ENCODE results near the gene CSGALNACT2. TPM values are rescaled to one million over a fixed set of nuclear protein-coding genes. Genes with fewer than 3 reads are reported as not detected.

CSGALNACT2 gene
- polyA plus RNA-seq, 3 donors: 4.4 to 19.3 (median 12.2) TPM

DNA sequence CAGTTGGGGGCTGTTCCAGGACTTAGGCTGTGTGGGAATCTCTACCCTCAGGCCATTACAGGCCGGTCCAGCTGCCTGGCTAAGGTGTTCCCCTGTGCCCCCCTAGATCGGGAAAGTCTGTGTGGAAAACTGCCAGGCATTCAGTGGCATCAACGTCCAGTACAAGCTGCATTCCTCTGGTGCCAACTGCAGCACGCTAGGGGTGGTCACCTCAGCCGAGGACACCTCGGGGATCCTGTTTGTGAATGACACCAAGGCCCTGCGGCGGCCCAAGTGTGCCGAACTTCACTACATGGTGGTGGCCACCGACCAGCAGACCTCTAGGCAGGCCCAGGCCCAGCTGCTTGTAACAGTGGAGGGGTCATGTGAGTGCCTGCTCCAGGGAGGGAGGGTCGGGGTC, 27.1 kb upstream of the CSGALNACT2 start:
- 87 to 94% (median 88%) methylated on average over 11 of the region's 11 CpGs for WGBS, 3 donors
- H3K27ac ChIP-seq (ENCODE audit: low read depth, low read length): no peak overlapping the region

DNA sequence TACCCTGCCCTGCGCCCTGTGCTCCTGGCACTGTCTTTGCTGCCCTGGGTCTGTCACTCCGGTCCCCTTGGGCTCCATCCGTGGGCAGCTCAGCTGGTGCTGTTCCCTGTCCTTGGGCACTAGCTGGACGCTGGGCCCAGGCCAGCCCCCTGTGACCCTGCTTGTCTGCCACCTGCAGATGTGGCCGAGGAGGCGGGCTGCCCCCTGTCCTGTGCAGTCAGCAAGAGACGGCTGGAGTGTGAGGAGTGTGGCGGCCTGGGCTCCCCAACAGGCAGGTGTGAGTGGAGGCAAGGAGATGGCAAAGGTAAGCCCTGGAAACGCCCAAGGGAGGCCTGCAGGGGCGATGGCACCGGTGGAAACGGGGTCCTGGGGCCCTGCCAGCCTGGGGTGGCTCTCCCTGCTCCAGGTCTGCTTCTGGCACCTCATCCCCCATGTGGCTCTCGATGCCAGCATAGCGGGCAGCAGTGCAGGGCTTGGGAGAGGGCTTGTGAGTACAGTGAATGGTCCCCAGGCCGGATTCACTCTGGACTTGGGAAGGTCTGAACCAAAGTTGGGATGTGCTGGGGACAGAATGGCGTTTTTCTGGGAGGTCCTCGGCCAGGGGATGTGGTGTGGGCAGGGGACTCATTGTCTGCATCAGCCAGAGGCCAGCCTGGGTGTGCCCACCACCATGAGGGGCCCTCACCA, 26.2 kb upstream of the CSGALNACT2 start:
- 81 to 92% (median 92%) methylated on average over 17 of the region's 17 CpGs for WGBS, 3 donors
- H3K27ac ChIP-seq (ENCODE audit: low read depth, low read length): no peak overlapping the region

DNA sequence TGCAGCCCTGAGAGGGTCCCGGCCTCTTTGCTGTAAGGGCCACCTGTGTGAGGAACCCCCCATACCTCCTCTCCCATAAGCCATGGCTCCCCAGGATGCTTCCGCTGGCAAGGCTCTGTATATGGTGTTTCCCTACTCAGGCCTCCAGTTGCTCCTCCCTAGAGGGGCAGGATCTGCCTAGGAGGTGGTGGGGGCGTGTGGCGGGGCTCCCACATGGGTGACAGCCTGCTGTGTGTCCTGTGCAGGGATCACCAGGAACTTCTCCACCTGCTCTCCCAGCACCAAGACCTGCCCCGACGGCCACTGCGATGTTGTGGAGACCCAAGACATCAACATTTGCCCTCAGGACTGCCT, 25.7 kb upstream of the CSGALNACT2 start:
- no peak overlapping the region for H3K27ac ChIP-seq (ENCODE audit: low read depth, low read length)
- 90 to 96% (median 96%) methylated on average over 7 of the region's 7 CpGs for WGBS, 3 donors

DNA sequence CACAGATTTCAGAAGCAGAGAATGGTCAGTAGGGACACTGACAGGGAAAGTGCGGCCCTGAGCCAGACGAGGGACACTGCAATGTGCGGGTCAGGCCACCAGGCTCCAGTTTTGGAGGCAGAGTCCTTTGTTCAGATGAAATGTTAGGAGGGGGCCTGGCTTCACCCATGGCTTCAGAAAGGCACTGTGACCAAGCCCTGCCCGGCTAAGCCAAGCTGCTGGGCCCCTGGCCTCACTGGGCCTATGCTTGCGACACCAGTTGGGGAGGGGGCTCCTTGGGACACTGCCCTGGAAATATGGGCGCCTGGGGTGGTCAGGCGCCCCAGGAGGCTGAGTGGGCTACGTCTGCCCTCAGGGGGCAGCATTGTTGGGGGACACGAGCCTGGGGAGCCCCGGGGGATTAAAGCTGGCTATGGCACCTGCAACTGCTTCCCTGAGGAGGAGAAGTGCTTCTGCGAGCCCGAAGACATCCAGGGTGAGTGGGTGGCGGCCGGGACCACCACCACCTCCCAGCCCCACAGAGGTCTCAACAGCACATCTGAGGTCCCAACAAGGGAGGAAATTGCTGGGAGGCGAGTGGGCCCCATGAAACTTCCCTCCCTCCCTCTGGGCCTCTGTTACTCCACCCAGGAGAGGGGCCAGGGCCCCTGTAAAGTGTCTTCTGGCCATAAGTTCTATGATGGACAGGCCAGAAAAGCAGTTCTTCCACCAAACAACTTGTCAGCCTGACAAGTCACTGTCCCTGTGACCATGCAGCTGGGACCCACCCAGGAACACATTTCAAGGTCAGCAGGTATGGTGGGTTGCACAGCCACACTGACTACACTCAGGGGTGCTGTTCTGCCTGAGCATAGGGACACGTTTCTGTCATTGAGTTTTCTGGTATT, 24.8 kb upstream of the CSGALNACT2 start:
- H3K27ac ChIP-seq (ENCODE audit: low read depth, low read length): no peak overlapping the region
- WGBS, 3 donors: 82 to 86% (median 84%) methylated on average over 16 of the region's 16 CpGs

DNA sequence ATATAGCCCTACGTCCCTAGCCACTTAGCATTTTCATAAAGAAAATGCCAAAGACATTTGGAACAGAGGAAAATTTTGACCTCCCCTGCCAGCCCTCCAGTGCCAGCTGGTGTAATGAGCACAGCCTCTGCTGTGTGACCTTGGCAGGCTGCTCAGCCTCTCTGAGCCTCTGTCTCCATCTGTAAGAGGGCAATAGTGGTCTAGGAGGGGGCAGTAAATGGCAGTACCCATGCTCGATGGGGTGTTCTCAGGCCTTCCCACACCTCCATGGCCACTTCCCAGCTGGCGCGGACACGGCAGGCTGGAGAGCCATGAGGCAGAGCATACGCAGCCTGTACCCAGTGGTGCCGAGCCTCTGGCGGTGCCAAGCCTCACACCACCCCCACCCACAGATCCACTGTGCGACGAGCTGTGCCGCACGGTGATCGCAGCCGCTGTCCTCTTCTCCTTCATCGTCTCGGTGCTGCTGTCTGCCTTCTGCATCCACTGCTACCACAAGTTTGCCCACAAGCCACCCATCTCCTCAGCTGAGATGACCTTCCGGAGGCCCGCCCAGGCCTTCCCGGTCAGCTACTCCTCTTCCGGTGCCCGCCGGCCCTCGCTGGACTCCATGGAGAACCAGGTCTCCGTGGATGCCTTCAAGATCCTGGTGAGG, 24.0 kb upstream of the CSGALNACT2 start:
- 91 to 93% (median 91%) methylated on average over 24 of the region's 24 CpGs for WGBS, 3 donors
- H3K27ac ChIP-seq (ENCODE audit: low read depth, low read length): no peak overlapping the region

DNA sequence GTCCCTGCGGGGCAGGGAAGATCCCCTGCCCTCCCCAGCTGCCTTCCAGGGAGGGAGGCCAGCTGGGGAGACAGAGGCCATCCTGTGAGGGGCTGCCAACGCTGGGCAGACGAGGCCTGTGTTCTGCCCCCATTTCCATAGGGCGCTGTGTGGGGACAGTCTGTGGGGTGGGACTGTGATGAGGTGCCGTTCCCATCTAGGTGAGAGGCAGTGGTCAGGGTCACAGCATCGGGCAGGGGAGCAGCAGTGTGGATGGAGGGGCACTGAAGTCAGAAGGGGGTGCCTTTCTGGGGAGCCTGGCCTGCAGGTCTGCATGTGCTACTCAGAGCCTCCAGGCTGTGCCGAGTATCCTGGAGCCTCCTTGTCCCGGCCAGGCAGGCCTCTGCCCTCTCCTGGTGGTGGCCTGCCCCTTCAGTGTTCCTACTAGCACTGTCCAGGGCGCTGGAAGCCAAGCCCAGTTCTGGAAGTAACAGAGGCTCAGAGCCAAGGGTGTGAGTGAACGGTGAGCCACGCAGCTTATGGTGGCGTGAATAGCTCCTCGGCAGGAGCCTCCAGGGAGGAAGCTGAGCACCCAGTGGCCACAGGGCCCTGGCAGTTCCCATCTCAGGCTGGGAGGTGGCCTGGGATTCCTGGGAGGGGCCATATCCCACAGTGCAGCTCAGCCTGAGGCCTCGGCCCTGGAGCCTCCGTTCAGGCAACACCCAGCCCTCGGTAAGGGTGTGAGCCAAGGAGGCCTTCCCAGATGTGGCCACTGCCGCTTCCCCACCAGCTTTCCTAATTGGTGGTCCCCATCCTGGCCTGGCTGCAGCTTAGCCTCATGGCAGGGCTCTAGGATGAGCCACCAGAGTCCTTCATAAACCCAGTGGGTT, 23.3 kb upstream of the CSGALNACT2 start:
- 78 to 83% (median 79%) methylated on average over 17 of the region's 17 CpGs for WGBS, 3 donors
- no peak overlapping the region for H3K27ac ChIP-seq (ENCODE audit: low read depth, low read length)

DNA sequence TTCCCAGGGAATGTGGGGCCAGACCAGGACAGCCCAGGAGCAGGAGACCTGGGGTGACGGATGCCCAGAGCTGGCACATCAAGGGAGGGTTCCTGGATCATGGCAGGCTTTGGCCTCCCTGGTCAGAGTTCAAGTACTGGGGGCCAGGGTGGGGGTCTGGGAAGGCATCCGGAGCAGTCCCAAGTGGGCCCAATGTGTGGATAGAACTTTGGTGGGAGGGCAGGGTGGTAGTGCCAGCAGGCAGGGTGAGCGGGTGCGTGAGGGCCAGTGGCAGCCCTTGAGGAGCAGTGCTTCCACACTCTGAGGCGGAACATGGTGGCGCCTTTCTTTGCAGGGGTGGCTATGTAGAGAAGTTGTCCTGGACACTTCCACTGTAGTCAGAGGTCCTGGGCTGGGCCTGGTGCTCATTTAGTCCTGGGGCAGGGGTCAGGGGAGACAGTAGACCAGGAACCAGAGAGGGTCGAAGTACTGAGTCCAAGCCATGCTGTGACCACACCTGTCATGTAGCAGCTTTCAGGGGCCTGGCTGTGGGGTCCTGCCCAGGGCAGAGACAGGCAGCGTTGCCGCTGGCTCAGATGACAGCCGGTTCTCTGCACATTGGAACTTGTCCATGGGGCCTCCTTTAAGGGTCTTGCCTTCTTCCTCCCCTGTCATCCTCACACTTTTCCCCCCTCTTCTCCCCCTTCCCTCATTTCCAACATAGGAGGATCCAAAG, 22.2 kb upstream of the CSGALNACT2 start:
- WGBS, 3 donors: 85 to 94% (median 90%) methylated on average over 10 of the region's 10 CpGs

DNA sequence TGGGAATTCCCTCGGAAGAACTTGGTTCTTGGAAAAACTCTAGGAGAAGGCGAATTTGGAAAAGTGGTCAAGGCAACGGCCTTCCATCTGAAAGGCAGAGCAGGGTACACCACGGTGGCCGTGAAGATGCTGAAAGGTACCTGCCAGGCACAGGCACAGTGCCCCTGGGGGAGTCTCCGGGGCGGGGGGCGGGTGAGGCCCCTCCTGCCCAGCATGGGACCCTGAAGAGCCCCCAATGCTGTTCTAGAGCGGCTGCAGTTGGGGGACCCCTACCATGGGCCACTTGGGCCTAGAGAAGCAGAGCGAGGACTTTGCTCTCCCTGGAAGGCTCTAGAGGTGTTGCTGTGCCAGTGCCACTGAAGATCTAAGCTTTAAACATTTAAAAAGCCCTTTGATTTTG, 21.6 kb upstream of the CSGALNACT2 start:
- no peak overlapping the region for H3K27ac ChIP-seq (ENCODE audit: low read depth, low read length)
- WGBS, 3 donors: 79 to 90% (median 90%) methylated on average over 10 of the region's 10 CpGs

More for the DNA sequence above, 22.2 kb upstream of the CSGALNACT2 start:
- H3K27ac ChIP-seq (ENCODE audit: low read depth, low read length): no peak overlapping the region

DNA sequence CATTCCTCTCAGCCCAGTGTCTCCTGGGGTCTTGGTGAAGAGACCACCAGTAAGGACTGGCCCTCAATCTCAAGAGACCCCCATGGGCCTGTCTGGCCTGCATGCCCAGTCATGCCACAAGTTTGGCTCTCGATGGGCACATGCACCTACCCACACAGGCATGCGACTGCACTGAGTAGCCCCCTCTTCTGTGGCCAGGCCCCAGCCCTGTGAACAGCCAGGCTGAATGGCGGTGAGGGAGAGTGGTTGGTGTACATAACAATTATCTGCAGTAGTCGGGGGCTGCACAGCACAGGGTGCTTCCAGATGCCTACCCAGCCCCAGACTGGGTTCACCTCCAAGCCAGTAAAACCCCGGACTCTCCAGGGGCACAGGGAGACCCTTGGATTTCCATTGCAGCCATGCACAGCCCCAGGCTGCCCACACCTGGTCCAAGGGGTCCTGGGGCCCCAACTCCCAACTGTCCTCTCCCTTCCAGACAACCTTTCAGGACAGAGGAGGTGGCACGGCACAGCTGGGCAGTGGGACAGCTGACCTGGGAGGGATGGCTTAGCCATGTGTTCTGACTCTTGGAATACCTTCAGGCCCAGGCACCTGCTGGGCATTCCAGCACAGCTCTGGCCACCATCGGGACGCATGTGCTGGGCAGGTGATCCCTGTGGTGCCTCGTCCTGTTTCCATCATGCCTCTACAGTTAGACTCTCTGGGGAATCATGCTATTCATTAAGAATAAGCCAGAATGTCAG, 21.0 kb upstream of the CSGALNACT2 start:
- H3K27ac ChIP-seq (ENCODE audit: low read depth, low read length): no peak overlapping the region
- WGBS, 3 donors: 74 to 88% (median 75%) methylated on average over 9 of the region's 9 CpGs

DNA sequence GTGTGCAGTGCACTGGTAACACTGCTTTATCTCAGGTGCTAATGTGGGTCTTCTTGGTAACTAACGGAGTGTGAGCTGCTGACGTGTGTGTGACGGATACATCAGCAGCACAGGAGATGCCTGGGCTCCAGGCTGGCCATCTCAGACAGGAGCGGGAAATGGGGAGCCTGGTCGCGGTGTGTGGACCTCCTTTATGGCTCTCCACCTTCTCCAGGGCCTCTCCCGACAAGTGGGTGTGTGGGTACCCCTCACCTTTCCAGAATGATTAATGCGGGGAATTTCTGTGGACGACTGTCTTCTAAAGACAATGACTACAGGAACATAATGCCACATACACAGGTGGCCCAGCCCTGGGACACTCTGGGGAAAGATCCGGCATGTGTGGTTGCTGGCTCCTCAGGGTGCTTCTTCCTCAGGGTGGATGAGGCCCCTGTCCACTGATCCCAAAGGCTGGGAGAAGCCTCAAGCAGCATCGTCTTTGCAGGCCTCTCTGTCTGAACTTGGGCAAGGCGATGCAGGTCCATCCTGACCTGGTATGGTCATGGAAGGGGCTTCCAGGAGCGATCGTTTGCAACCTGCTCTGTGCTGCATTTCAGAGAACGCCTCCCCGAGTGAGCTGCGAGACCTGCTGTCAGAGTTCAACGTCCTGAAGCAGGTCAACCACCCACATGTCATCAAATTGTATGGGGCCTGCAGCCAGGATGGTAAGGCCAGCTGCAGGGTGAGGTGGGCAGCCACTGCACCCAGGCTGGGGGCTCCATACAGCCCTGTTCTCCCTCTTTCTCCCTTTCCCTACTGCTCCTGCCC, 20.3 kb upstream of the CSGALNACT2 start:
- WGBS, 3 donors: 81 to 90% (median 89%) methylated on average over 18 of the region's 18 CpGs
- no peak overlapping the region for H3K27ac ChIP-seq (ENCODE audit: low read depth, low read length)

DNA sequence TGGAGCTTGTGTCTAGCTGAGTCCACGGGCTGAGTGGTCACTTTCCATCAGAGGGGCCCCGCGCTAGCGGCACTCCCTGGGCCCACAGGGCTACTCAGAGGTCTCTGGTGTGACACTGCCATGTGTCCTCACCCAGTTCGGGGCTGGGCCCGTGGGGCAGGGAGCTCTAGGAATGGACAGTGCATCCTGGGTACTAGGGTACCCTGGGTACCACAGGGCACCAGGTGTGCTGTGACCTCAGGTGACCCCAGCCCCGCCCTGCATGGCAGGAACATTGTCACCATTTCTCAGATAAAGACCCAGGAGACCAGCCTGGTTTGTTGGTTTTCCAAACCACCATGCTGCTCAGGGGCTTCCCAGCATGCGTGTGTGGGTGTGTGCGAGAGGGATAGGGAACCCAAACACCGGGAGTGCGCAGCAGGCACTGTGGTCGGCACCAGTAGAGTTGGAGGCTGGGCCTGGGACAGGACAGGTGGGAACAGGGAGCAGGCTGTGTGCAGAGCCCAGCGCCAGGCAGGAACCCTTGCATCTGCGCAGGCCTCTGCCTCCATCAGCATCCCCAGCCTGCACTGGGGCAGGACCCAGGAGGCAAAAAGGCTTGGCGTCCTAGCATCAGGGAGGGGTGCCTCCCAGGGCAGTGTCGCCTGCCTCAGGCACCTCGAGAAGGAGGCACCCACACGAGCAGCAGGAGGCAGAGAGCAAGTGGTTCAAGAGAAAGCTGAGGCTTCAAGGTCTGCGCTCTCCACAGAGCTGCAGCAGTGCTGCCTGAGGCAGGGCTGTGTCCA, 19.4 kb upstream of the CSGALNACT2 start:
- 81 to 87% (median 83%) methylated on average over 19 of the region's 19 CpGs for WGBS, 3 donors
- no peak overlapping the region for H3K27ac ChIP-seq (ENCODE audit: low read depth, low read length)

DNA sequence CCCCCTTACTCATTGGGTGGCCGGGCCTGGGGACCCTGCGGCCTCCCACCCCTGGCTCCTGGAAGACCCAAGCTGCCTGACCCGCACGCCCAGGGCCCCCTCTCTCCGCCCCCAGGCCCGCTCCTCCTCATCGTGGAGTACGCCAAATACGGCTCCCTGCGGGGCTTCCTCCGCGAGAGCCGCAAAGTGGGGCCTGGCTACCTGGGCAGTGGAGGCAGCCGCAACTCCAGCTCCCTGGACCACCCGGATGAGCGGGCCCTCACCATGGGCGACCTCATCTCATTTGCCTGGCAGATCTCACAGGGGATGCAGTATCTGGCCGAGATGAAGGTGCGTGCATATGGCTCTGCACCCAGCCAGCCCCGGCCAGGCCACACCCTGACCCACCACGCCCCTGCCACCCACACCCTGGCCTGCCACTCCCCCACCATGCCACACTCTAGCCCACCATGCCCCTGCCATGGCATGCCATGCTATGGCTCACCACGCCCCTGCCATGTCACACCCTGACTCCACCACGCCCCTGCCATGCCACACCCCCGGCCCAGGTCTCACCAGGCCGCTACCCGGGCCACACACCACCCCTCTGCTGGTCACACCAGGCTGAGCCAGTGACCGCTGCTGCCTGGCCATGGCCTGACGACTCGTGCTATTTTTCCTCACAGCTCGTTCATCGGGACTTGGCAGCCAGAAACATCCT, 18.7 kb upstream of the CSGALNACT2 start:
- WGBS, 3 donors: 92 to 93% (median 93%) methylated on average over 28 to 31 of the region's 31 CpGs
- no peak overlapping the region for H3K27ac ChIP-seq (ENCODE audit: low read depth, low read length)

DNA sequence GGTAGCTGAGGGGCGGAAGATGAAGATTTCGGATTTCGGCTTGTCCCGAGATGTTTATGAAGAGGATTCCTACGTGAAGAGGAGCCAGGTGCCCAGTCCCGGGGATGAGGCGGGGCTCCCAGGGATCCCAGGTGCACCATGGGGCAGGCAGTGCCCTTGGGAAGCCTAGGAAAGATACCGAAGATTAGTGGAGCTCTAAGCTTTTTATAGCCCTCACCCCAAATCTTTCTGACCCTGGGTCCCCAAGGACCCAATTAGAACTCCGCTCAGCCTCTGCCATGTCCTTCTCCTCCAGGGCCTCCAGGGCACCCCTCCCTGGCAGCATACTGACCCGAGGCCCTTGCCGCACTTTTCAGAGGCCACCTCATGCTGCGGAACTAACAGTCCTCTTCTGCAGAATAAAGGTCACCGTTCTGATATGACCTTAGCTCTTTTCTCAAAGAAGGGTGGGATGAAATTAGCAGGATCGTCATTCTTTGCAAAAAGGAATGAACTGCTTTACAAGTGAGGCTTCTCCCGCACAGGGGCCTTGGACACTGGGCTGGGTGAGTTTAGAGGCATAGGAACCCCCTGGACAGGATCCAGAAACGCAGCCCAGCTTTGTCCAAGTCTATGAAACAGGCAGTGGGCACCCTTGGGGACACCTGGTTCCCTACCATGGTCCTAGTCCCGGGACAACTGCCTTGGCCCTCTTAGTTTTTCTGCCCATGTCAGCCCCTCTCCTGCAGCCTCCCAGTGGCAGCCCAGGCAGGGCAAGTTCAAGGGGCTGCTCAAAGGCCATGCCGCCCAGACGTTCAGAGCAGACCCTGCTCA, 17.9 kb upstream of the CSGALNACT2 start:
- WGBS, 3 donors: 77 to 85% (median 78%) methylated on average over 19 of the region's 19 CpGs
- H3K27ac ChIP-seq (ENCODE audit: low read depth, low read length): no peak overlapping the region

DNA sequence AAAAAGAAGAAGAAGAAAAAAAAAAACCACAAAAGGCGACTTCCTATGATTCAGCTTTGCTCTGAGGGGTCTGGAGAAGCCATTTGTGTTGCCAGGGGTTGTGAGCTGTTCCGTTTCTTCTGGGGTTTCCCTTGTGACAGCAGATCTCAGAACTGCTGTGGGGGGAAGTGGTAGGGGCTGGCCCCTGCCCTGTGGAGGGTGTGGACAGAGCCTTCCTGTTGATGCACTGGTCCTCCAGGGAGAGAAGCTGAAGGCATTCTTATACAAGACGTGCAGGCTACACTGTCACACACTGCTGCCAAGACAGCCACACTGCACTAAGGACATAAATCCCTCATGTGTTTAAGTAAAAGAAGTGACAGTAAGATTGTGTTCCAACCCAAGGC, 17.3 kb upstream of the CSGALNACT2 start:
- H3K27ac ChIP-seq (ENCODE audit: low read depth, low read length): no peak overlapping the region
- WGBS, 3 donors: 37 to 76% (median 41%) methylated on average over 3 of the region's 3 CpGs

Data from adipose tissue (tissue), 3 donors.